Nephron (organoid): ENCODE results near the gene SIRPA.

Experiments used
- H3K27ac Mint-ChIP-seq, 3 experiments: 2 replicates each; pipeline ENCODE4 v1.8.0; 2020; ENCODE audit warnings: mixed read lengths in 3 of 3, mild to moderate bottlenecking in 2 of 3, moderate library complexity in 1 of 3
- H3K27me3 Mint-ChIP-seq: 2 replicates; pipeline ENCODE4 v1.8.0; 2021; ENCODE audit warnings: low read depth, mild to moderate bottlenecking, moderate library complexity, mixed read lengths
- H3K36me3 Mint-ChIP-seq: 2 replicates; pipeline ENCODE4 v1.8.0; 2020; ENCODE audit warnings: low read depth, mixed read lengths
- H3K4me1 Mint-ChIP-seq: 2 replicates; pipeline ENCODE4 v1.8.0; 2020; ENCODE audit warnings: mixed read lengths
- H3K4me3 Mint-ChIP-seq, 3 experiments: 2 replicates each; pipeline ENCODE4 v1.8.0; 2020; ENCODE audit warnings: mild to moderate bottlenecking in 3 of 3, mixed read lengths in 3 of 3, moderate library complexity in 2 of 3
- H3K9me3 Mint-ChIP-seq: 2 replicates; pipeline ENCODE4 v1.8.0; 2020; ENCODE audit warnings: mixed read lengths
- TF ChIP-seq, protein P1 (sequence below), 3 experiments: fragments of 200-600 bp; sonication (generic); IDR thresholded peaks; one replicate each; pipeline ENCODE4 v1.5.0; 2021; ENCODE audit warnings: antibody characterized with exemption in 3 of 3; ENCODE audit not compliant: unreplicated experiment in 3 of 3

Gene SIRPA

DNA sequence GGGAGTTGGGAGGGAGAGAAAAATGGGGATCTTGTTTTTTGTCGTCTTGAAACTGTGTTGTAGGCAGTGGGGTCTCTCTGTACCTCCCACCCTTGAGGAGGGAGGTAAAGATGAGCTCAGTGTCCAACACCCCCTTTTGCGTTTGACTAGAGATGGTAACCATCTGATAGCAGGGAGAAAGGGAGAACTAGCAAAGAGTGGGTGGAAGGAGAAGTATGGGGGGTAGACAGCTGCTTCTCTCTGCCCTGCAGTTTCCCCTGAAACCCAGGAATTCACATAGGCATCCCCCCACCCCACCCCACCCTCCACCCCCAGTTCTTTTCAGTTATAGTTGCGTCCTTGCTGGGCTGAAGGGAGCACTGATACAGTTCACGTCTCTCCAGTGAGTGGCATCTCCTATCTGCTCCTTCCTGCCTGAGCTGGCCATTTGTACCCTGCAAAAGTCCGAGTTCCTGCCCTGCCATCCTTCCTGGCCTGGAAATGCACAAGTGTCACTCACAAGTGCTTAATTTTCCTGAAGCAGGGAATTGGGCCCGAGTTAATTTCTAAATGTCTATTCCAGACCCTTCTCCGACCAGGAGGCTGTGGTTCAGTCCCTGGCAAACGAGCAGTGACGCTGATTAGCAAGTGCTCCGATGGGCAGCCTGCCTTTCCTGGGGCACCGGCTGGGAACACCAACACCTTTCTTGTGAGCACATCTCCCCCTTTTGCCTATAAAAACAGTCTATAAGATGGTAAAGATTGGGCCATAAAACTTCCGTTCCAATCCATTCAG lies 1.5 kb downstream of the SIRPA start:
- peaks cover 58% of the 10 kb centered on the region for H3K4me1 Mint-ChIP-seq
- no peaks in the 10 kb centered on the region for H3K9me3 Mint-ChIP-seq
- H3K27ac Mint-ChIP-seq, result peak overlapping the region in 2 of 3 experiments; percentile 39 to 75
- peaks cover 57% of the 10 kb centered on the region for H3K27me3 Mint-ChIP-seq
- no peaks in the 10 kb centered on the region for H3K36me3 Mint-ChIP-seq
- H3K4me3 Mint-ChIP-seq, result peak overlapping the region; percentile 86 to 89 (median 87)
- TF ChIP-seq, protein P1, sequence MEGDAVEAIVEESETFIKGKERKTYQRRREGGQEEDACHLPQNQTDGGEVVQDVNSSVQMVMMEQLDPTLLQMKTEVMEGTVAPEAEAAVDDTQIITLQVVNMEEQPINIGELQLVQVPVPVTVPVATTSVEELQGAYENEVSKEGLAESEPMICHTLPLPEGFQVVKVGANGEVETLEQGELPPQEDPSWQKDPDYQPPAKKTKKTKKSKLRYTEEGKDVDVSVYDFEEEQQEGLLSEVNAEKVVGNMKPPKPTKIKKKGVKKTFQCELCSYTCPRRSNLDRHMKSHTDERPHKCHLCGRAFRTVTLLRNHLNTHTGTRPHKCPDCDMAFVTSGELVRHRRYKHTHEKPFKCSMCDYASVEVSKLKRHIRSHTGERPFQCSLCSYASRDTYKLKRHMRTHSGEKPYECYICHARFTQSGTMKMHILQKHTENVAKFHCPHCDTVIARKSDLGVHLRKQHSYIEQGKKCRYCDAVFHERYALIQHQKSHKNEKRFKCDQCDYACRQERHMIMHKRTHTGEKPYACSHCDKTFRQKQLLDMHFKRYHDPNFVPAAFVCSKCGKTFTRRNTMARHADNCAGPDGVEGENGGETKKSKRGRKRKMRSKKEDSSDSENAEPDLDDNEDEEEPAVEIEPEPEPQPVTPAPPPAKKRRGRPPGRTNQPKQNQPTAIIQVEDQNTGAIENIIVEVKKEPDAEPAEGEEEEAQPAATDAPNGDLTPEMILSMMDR (IDR thresholded peaks at IDR 0.05; ENCODE audit: unreplicated experiment in 3 of 3), result no peak

DNA sequence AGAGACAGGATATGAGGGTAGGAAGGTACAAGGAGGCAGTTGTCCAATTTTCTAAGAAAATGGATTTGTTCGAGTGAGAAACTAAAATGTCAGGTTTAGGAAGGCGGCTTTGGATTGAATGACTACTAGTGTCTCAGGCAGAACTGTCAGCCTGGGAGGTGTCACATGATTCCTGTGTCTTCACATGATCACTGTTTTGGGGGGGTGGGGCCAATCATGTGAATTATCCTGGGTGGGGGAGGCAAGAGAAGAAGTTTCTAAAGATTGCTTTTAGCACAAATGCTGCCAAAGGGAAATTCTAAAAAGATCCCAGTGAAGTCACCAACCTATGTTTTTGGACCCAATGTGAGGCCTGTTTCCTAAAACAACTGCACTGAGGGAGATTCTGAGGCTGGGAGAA lies 2.3 kb downstream of the SIRPA start:
- peak overlapping the region; percentile 3 to 82 (median 73) for H3K4me3 Mint-ChIP-seq
- H3K4me1 Mint-ChIP-seq, result peaks cover 53% of the 10 kb centered on the region
- H3K9me3 Mint-ChIP-seq, result no peaks in the 10 kb centered on the region
- TF ChIP-seq, protein P1 (IDR thresholded peaks at IDR 0.05; ENCODE audit: unreplicated experiment in 3 of 3), result no peak
- peaks cover 3% of the 10 kb centered on the region for H3K36me3 Mint-ChIP-seq
- H3K27me3 Mint-ChIP-seq, result peaks cover 49% of the 10 kb centered on the region
- peak overlapping the region; percentile 1 to 89 (median 22) for H3K27ac Mint-ChIP-seq

DNA sequence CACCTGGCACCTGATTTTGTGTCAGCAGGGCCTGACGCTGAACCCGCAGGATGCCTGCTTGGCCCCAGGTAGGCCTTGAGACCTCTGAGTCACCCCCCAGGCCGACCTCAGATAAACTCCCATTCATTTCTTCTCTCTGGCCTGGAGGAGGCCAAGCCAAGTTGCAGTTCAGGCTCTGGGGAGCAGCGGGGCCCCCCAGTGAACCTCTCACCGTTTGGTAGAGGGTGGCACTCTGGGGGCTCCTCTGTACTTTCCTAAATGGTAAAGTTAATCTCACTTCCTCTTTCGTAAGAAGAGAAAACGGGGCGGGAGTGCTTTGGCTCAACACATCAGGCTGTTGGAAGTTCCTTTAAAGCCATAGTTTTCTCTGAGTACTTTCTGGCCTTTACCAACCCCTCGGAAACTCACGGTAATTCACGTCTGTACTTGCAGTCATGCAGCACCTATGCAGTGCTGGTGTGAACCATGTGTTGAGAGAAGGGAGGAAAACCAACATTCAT lies 2.8 kb downstream of the SIRPA start:
- peaks cover 3% of the 10 kb centered on the region for H3K36me3 Mint-ChIP-seq
- peaks cover 50% of the 10 kb centered on the region for H3K4me1 Mint-ChIP-seq
- TF ChIP-seq, protein P1 (IDR thresholded peaks at IDR 0.05; ENCODE audit: unreplicated experiment in 3 of 3), result no peak
- H3K27me3 Mint-ChIP-seq, result peaks cover 47% of the 10 kb centered on the region
- H3K9me3 Mint-ChIP-seq, result no peaks in the 10 kb centered on the region
- H3K4me3 Mint-ChIP-seq, result peak overlapping the region in 1 of 3 experiments; percentile 56
- peak overlapping the region in 2 of 3 experiments; percentile 74 to 89 for H3K27ac Mint-ChIP-seq

DNA sequence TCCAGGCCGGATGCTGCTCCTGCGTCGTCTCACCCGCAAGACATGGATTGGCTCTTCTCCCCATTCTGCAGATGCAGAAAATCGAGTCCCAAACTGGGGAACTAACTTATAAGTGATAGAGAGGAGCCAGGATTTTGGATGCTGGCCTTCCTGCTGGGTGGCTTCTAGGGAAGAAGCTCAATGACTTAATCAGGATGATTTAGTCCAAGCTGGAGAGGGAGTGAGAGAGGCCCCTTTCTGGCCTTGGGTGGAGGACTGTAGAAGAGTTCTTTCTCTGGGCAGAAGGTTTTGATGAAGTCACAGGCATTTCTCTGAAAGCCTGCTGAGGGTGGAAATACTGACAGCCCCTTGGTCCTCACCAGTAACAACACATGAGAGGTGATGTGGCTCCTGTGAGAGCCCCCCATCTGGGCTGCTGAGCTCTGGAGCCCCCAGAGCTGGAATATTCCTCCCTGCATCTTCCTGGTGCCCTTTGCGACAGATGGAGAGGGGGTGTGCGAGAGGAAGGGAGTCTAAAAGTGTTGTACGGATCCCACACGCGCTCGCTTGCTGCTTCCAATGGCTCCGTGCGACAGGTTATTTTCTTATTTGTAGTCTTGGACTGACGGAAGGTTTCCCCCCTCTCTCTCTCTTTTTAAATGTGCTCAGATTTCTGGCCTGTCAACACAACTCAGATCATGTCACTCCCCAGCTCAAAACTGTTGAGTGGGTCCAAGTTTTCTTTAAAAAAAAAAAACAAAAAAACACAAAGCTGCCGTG lies 3.5 kb downstream of the SIRPA start:
- Mint-ChIP-seq H3K27ac (peak overlapping the region; percentile 59 to 89 (median 74)), H3K27me3 (peaks cover 43% of the 10 kb centered on the region), H3K4me3 (peak overlapping the region; percentile 0 to 56 (median 10)), H3K4me1 (peaks cover 49% of the 10 kb centered on the region), H3K9me3 (no peaks in the 10 kb centered on the region), H3K36me3 (peaks cover 3% of the 10 kb centered on the region)
- TF ChIP-seq, protein P1 (IDR thresholded peaks at IDR 0.05; ENCODE audit: unreplicated experiment in 3 of 3), result no peak

DNA sequence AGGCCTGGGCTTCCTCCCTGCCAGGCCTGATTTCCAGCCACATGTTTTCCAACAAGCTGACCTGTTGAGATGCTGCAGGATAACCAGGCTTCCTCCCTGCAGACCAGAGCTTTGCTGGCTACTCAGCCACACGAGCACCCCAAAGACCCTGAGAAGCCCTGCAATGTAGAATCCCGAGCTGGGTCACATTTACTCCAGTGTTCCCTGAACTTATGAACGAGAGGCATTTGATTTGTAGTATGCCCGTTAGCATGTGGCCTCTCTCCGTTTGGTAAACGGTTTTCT lies 4.0 kb downstream of the SIRPA start:
- Mint-ChIP-seq H3K4me1 (peaks cover 49% of the 10 kb centered on the region), H3K9me3 (no peaks in the 10 kb centered on the region), H3K27ac (peak overlapping the region; percentile 59 to 89 (median 74)), H3K27me3 (peaks cover 40% of the 10 kb centered on the region), H3K4me3 (peak overlapping the region in 1 of 3 experiments; percentile 56), H3K36me3 (peaks cover 3% of the 10 kb centered on the region)
- TF ChIP-seq, protein P1 (IDR thresholded peaks at IDR 0.05; ENCODE audit: unreplicated experiment in 3 of 3), result no peak
